Erythroblast (primary cell): Measurements from ENCODE around the gene TCTN1.
"Not testable (repeated sequence)": the region's sequence is repeated elsewhere in the genome, so short reads cannot be mapped to it uniquely, and the experiment has no call there.

ENCODE experiments used
- DNase-seq, 2 experiments: peaks; one replicate each; lab custom pipeline; 2025; lab: John Stamatoyannopoulos, UW
- GATA1 ChIP-seq: IDR thresholded peaks from 2 replicates; pipeline ENCODE4 v1.6.1; 2011; ENCODE audit warnings: low read depth, mild to moderate bottlenecking, control low read depth, low read length, moderate library complexity
- POLR2A ChIP-seq: IDR thresholded peaks from 2 replicates; pipeline ENCODE4 v1.6.1; 2011; ENCODE audit warnings: mild to moderate bottlenecking, low read length

Gene TCTN1

GRCh38 chr12:110613771-110614684 lies at the start of gene TCTN1:
Gene TCTN1 (plus strand): TSS chr12:110614129. CDS start chr12:110614183, 54 bp downstream.
- peak; percentile 95 to 96 for DNase-seq
- TF ChIP-seq POLR2A (peak; percentile 63), GATA1 (no peak)

GRCh38 chr12:110564471-110564991 lies 49.4 kb upstream of the TCTN1 start:
- DNase-seq: no peak
- TF ChIP-seq GATA1 (no peak), POLR2A (no peak)

DNA sequence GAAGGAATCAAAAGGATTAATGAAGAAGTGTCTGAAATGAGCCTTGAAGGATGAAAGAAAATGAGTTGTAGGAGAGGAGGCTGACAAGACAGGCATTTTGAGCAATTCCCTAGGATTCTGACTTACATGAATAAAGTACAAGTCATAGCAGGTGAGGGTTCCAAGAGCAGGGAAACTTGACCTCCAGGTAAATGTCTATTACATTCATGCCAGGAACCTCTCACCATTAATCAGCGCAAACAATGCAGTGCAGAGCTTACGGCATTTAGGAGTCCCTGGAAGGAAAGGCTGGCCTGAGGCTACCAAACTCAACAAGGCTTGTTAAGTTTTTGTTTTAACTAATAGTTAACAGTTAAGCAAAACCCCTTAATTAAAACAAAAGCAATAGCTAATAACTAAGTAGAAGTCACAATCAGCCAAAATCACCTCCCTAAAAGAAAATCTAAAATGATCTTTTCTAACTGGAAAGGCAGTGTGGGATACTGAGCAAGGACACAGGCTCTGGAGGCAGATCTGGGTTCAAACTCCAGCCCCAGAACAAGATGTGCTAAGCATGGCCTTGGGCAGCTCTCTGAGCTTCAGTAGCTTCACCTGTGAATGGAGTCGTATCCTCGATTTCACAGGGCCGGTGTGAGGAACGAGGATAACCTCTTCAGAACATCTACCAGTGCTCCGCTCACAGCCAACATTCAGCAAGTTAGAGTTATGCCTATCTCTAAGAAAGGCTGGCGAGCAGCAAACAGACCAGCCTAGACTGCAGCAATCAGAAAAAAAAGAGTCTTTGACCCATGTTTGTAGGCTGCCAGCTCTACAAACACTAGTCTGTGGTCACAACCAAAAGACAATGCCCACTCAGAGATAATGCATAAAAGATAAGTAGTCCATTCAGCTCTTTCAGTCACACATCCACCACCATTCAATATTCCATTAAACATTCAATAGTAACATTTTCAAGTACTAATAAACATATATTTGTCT lies 47.7 kb upstream of the TCTN1 start:
- TF ChIP-seq POLR2A (no peak), GATA1 (no peak)
- DNase-seq: peak in 1 of 2 experiments; percentile 26

GRCh38 chr12:110566993-110567392 lies 46.9 kb upstream of the TCTN1 start:
- no peak for DNase-seq
- TF ChIP-seq GATA1 (no peak), POLR2A (no peak)

DNA sequence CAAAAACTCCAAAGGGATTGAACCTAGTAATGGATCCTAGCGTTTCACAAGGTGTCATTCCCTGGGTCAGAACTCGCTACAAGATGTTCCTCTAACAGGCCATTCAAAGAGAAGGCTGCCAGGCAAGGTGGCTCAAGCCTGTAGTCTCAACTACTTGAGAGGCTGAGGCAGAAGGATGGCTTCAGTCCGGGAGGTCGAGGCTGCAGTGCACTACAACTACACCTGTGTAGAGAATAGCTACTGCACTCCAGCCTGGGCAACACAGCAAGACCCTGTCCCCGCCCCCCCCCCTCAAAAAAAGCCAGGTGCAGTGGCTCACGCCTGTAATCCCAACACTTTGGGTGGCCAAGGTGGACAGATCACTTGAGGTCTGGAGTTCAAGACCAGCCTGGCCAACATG lies 45.2 kb upstream of the TCTN1 start:
- no peak for DNase-seq
- no peak for TF ChIP-seq GATA1
- TF ChIP-seq POLR2A: no peak

GRCh38 chr12:110569838-110570237 lies 44.1 kb upstream of the TCTN1 start:
- not testable (repeated sequence) for DNase-seq

GRCh38 chr12:110570798-110571197 lies 43.1 kb upstream of the TCTN1 start:
- DNase-seq: not testable (repeated sequence)

GRCh38 chr12:110574044-110574443 lies 39.9 kb upstream of the TCTN1 start:
- DNase-seq: no peak
- no peak for TF ChIP-seq POLR2A
- TF ChIP-seq GATA1: no peak

GRCh38 chr12:110574717-110575230 lies 39.2 kb upstream of the TCTN1 start:
- DNase-seq: not testable (repeated sequence)

DNA sequence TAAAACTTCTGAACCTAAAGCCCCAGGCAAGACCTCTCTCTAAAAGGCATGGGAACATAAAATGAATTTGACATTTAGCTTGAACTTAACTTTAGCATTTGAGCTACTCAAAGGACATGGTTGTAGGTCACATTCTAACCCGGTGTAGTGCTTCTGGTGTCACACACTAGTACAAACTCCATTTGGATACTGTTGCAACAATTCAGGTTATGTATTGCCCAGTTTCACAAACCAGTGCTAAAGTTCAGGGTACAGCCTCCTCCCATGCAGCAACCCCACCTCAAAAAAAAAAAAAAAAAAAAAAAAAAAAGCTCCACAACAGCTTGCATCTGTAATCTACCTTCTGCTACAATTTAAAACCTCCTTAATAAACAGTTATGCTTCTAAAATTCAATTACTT lies 38.6 kb upstream of the TCTN1 start:
- TF ChIP-seq GATA1: no peak
- no peak for TF ChIP-seq POLR2A
- no peak for DNase-seq

DNA sequence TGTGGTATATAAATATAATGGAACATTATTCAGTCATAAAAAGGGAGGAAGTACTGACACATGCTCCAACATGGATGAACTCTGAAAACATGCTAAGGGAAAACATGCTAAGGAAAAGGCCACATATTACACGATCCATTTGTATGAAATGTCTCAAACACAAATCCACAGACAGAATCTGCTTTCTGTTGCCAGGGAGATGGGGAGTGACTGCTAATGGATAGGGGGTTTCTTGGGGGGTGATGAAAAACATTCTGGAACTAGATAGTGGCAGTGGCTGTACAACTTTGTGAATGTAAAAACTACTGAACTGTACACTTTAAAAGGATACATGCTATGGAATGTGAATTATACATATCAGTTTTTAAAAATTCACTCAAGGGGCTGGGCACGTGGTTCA lies 37.4 kb upstream of the TCTN1 start:
- no peak for DNase-seq
- TF ChIP-seq POLR2A: no peak
- TF ChIP-seq GATA1: no peak

DNA sequence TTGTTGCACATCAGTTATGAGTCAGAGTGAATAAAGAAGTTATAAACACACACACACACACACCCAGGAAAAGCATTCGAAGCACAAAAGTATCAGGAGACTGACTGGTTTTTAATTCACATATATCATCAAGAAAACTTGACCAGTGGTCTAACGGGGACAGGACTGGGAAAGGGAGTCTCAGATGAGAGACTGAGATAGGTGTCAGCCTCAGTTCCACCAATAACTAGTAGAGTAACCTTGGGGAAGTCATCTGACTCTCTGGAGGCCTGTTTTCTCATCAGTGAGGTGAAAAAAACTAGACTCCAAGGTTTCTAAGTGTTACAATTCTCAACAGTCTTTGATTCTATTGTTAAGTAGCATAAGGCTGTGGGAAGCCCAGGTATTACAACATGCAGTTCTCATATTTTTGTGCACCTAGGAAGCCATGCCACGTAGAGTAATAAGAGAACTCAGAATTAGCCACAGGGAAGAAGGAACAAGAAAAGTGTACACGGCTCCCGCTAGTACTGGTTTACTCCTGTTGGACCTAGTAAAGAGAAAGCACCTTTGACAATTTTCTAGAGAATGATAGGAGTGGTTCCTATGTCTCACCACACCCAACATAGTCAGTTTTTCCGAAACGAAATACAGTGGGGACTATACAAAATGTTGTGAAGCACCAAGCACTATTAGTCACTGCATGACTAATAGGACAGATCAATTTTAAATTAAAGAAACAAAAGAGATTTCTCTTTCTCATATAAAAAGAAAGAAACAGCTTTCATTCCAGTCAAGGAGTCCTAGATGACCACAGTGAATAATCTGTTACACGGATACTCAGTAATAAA lies 35.9 kb upstream of the TCTN1 start:
- peak; percentile 40 to 42 for DNase-seq
- no peak for TF ChIP-seq GATA1
- peak; percentile 58 for TF ChIP-seq POLR2A
